HepG2 (cell line): Measurements from ENCODE around the gene FBXO10. TPM values are rescaled to one million over a fixed set of nuclear protein-coding genes. Genes with fewer than 3 reads are reported as not detected.

ENCODE experiments used
- CENPT ChIP-seq: sonication (generic); formaldehyde crosslinking; IDR thresholded peaks from 2 replicates; pipeline ENCODE4 v1.8.0; 2022; ENCODE audit warnings: low read depth, mild to moderate bottlenecking, moderate library complexity, missing genetic modification reagents
- DNMT3B ChIP-seq: conservative IDR thresholded peaks from 2 replicates; pipeline ENCODE4 v1.6.1; 2016; ENCODE audit warnings: missing biosample characterization, control low read depth
- HOXA3 ChIP-seq: sonication (generic); formaldehyde crosslinking; IDR thresholded peaks from 2 replicates; pipeline ENCODE4 v1.5.0; 2020; ENCODE audit warnings: missing genetic modification reagents
- KMT2A ChIP-seq: sonication (generic); formaldehyde crosslinking; IDR thresholded peaks from 2 replicates; pipeline ENCODE4 v1.4.0; 2020; ENCODE audit warnings: missing genetic modification reagents
- MXD4 ChIP-seq: IDR thresholded peaks from 2 replicates; pipeline ENCODE4 v1.6.1; 2016; ENCODE audit warnings: mild to moderate bottlenecking, missing biosample characterization, missing genetic modification reagents
- NR0B2 ChIP-seq: sonication (generic); formaldehyde crosslinking; IDR thresholded peaks from 2 replicates; pipeline ENCODE4 v1.4.0; 2020; ENCODE audit warnings: mild to moderate bottlenecking, missing genetic modification reagents
- RBFOX2 ChIP-seq: fragments of 200-400 bp; formaldehyde crosslinking; IDR thresholded peaks from 2 replicates; pipeline ENCODE4 v1.6.1; 2017; ENCODE audit warnings: low read depth, mild to moderate bottlenecking, low read length
- TAF1 ChIP-seq: sonication (generic); formaldehyde crosslinking; IDR thresholded peaks from 2 replicates; pipeline ENCODE4 v1.4.0; 2020; ENCODE audit warnings: missing genetic modification reagents
- TCF12 ChIP-seq, 2 experiments: fragments of 450-650 bp in 1 of 2; sonication (generic) in 1 of 2; formaldehyde crosslinking in 1 of 2; IDR thresholded peaks; 2 replicates each; pipeline versions ENCODE4 v1.6.1 to v1.8.0; 2017 to 2022; ENCODE audit warnings: antibody characterized with exemption in 1 of 2, mild to moderate bottlenecking in 1 of 2, missing genetic modification reagents in 1 of 2, moderate library complexity in 1 of 2
- YEATS2 ChIP-seq: sonication (generic); formaldehyde crosslinking; IDR thresholded peaks from 2 replicates; pipeline ENCODE4 v1.4.0; 2020; ENCODE audit warnings: missing genetic modification reagents, borderline replicate concordance
- ZFP1 ChIP-seq: IDR thresholded peaks from 2 replicates; pipeline ENCODE4 v1.6.1; 2016
- ZNF232 ChIP-seq: sonication (generic); formaldehyde crosslinking; IDR thresholded peaks from 2 replicates; pipeline ENCODE4 v1.4.0; 2020; ENCODE audit warnings: missing genetic modification reagents, borderline replicate concordance
- ZNF251 ChIP-seq: sonication (generic); formaldehyde crosslinking; IDR thresholded peaks from 2 replicates; pipeline ENCODE4 v1.9.0; 2021; ENCODE audit warnings: mild to moderate bottlenecking, missing genetic modification reagents
- ZNF333 ChIP-seq: sonication (generic); formaldehyde crosslinking; IDR thresholded peaks from 2 replicates; pipeline ENCODE4 v1.4.0; 2020; ENCODE audit warnings: mild to moderate bottlenecking, missing genetic modification reagents, borderline replicate concordance
- ZNF430 ChIP-seq: sonication (generic); formaldehyde crosslinking; IDR thresholded peaks from 2 replicates; pipeline ENCODE4 v1.9.0; 2021; ENCODE audit warnings: mild to moderate bottlenecking, missing genetic modification reagents
- ZNF547 ChIP-seq: sonication (generic); formaldehyde crosslinking; IDR thresholded peaks from 2 replicates; pipeline ENCODE4 v1.5.1; 2020; ENCODE audit warnings: mild to moderate bottlenecking, missing genetic modification reagents
- ZNF788 ChIP-seq: sonication (generic); formaldehyde crosslinking; IDR thresholded peaks from 2 replicates; pipeline ENCODE4 v1.5.0; 2020; ENCODE audit warnings: mild to moderate bottlenecking, missing genetic modification reagents, borderline replicate concordance
- polyA plus RNA-seq, 8 experiments: library from polyadenylated mRNA; depleted of rRNA in 3 of 8; stranded (reverse) in 7 of 8; unstranded in 1 of 8; fragments of >200 nt; fragmentation: Illumina TruSeq in 4 of 8; extraction: Trizol in 4 of 8; gene quantifications; 2 replicates each; pipeline versions ENCODE4 v1.2.1 to v1.2.3, GENCODE V29; 2011 to 2016; ENCODE audit warnings: low read depth in 4 of 8, missing spikeins in 1 of 8, mixed read lengths in 1 of 8; ENCODE audit not compliant: insufficient read depth in 1 of 8
- total RNA-seq, 5 experiments: library from RNA; depleted of rRNA; stranded (reverse); fragments of >200 nt; fragmentation: Illumina TruSeq; extraction: Trizol; gene quantifications; 2 replicates each; pipeline ENCODE4 v1.2.3, GENCODE V29; 2016; ENCODE audit warnings: low read depth in 1 of 5
- TF ChIP-seq, protein P1 (sequence below): sonication (generic); formaldehyde crosslinking; IDR thresholded peaks from 2 replicates; pipeline ENCODE4 v1.8.1; 2023; ENCODE audit warnings: mild to moderate bottlenecking, missing genetic modification reagents, borderline replicate concordance
- TF ChIP-seq, protein P2 (sequence below): conservative IDR thresholded peaks from 2 replicates; pipeline ENCODE4 v1.6.1; 2018; ENCODE audit warnings: missing genetic modification reagents

Gene FBXO10
- total and polyA plus RNA-seq, 2 of the 13 experiments (the other 11 are each of a cell fraction or from before 2014, with no cell fraction given), result 3.1 to 5.1 TPM

DNA sequence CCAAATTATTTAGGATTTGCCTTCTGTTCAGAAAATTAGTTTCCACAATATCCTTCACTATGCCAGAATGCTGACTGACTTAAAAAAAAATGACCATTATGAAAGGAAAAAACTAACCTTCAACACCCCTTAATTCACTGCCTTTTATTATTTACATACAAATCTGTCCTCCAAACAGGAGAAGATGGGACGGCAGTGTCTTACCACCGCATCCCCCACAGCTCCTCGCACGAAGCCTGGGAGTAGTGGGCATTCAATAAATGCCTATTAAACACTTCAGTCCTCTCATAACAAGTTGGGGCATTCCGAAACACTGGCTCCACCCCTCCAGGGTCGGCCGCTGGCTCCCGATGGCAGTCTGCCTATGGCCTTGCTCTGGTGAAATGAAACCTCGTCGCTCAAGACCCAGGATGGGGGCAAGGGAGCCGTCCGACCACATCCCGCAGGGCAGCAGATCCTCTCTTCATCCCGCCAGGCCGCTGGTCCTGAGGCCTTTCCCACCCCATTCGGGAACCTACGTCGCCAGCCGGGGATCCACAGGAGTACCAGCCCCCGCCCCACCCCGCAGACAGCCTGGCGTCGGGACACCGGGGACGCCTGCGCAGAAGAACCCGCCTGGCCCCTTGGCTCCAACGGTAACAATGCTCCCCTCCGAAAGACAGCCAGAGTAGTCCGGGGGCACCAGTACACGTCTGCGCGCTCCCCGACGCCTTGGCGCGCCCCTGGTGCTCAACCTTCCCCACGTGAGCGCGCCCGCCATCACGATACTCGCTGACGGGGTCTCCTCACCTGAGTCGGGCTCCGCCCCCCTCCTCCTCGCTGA is 111.5 kb downstream of the FBXO10 start (continued):
- TF ChIP-seq ZNF788 (CRISPR knock-in tag), result peak; percentile 68
- TF ChIP-seq ZNF232 (CRISPR knock-in tag), result peak; percentile 57; the same call in 1 of the 2 replicates
- peak; percentile 34; the same call in 1 of the 2 replicates for TF ChIP-seq ZNF430 (CRISPR knock-in tag)
- TF ChIP-seq NR0B2 (CRISPR knock-in tag), result 0 out of 2 replicates have a peak, but pooled peaks have one; percentile 72
- peak; percentile 46; the same call in 1 of the 2 replicates for TF ChIP-seq MXD4 (CRISPR knock-in tag)
- peak; percentile 85 for TF ChIP-seq RBFOX2
- TF ChIP-seq ZFP1 (CRISPR knock-in tag), result no peak
- TF ChIP-seq ZNF251 (CRISPR knock-in tag), result 0 out of 2 replicates have a peak, but pooled peaks have one; percentile 36
- TF ChIP-seq, protein P1, sequence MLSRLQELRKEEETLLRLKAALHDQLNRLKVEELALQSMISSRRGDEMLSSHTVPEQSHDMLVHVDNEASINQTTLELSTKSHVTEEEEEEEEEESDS, result peak; percentile 32; the same call in 1 of the 2 replicates
- peak; percentile 62; the same call in 1 of the 2 replicates for TF ChIP-seq TAF1 (CRISPR knock-in tag)
- TF ChIP-seq HOXA3 (CRISPR knock-in tag), result 0 out of 2 replicates have a peak, but pooled peaks have one; percentile 10
- no peak for TF ChIP-seq KMT2A (CRISPR knock-in tag)
- TF ChIP-seq CENPT (CRISPR knock-in tag), result 0 out of 2 replicates have a peak, but pooled peaks have one; percentile 57
- TF ChIP-seq, protein P2, sequence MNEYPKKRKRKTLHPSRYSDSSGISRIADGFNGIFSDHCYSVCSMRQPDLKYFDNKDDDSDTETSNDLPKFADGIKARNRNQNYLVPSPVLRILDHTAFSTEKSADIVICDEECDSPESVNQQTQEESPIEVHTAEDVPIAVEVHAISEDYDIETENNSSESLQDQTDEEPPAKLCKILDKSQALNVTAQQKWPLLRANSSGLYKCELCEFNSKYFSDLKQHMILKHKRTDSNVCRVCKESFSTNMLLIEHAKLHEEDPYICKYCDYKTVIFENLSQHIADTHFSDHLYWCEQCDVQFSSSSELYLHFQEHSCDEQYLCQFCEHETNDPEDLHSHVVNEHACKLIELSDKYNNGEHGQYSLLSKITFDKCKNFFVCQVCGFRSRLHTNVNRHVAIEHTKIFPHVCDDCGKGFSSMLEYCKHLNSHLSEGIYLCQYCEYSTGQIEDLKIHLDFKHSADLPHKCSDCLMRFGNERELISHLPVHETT (CRISPR knock-in tag), result 0 out of 2 replicates have a peak, but pooled peaks have one; percentile 51
- 0 out of 2 replicates have a peak, but pooled peaks have one; percentile 7 for TF ChIP-seq YEATS2 (CRISPR knock-in tag)
- peak; percentile 24; the same call in 1 of the 2 replicates for TF ChIP-seq DNMT3B
- 0 out of 2 replicates have a peak, but pooled peaks have one; percentile 8 for TF ChIP-seq ZNF547 (CRISPR knock-in tag)
- no peak for TF ChIP-seq TCF12 (IDR thresholded peaks at IDR 0.05)
- no peak; the same call in 1 of the 2 replicates for TF ChIP-seq TCF12 (CRISPR knock-in tag; IDR thresholded peaks at IDR 0.05)
- peak; percentile 78; the same call in 1 of the 2 replicates for TF ChIP-seq ZNF333 (CRISPR knock-in tag)
